Activated CD4-positive, alpha-beta T cell treated with anti-CD3 and anti-CD28 coated beads, Interleukin-2, amount 50 U/mL, for 1 hour (primary cell): ENCODE results near the gene SNX5.

Experiments
- DNase-seq: peaks from one replicate; pipeline ENCODE4 v3.0.0-alpha.2; 2020

The SNX5 gene

GRCh38 chr20:17912916-17913315 is 55.7 kb downstream of the SNX5 start:
- no peak for DNase-seq

GRCh38 chr20:17911927-17912326 is 56.7 kb downstream of the SNX5 start:
- no peak for DNase-seq

GRCh38 chr20:17910828-17911294 is 57.7 kb downstream of the SNX5 start:
- DNase-seq, result no peak

GRCh38 chr20:17909869-17910321 is 58.7 kb downstream of the SNX5 start:
- DNase-seq, result no peak

- no peak for DNase-seq
Measured at GRCh38 chr20:17905544-17905943, 63.0 kb downstream of the SNX5 start.

GRCh38 chr20:17904027-17904426 is 64.6 kb downstream of the SNX5 start:
- DNase-seq, result no peak

GRCh38 chr20:17902531-17903083 is 66.0 kb downstream of the SNX5 start:
- no peak for DNase-seq

- DNase-seq, result no peak
Measured at GRCh38 chr20:17901971-17902370, 66.6 kb downstream of the SNX5 start.

GRCh38 chr20:17898548-17898994 is 70.0 kb downstream of the SNX5 start:
- DNase-seq, result peak; percentile 60

GRCh38 chr20:17897566-17898307 is 70.9 kb downstream of the SNX5 start:
- no peak for DNase-seq

GRCh38 chr20:17896771-17897369 is 71.7 kb downstream of the SNX5 start:
- DNase-seq, result no peak

GRCh38 chr20:17896193-17896723 is 72.3 kb downstream of the SNX5 start:
- no peak for DNase-seq

GRCh38 chr20:17895641-17896171 is 72.9 kb downstream of the SNX5 start:
- no peak for DNase-seq

GRCh38 chr20:17893445-17893844 is 75.1 kb downstream of the SNX5 start:
- no peak for DNase-seq

GRCh38 chr20:17892189-17892938 is 76.2 kb downstream of the SNX5 start:
- DNase-seq, result no peak
